Measurements from ENCODE around the gene SPRR4. TPM values are rescaled to one million over a fixed set of nuclear protein-coding genes. Genes with fewer than 3 reads are reported as not detected.

SPRR4 gene
- not detected for total RNA-seq

GRCh38 chr1:152970495-152970894, at the start of gene SPRR4:
SPRR4 (plus strand) TSS chr1:152970648; CDS start chr1:152971891, 1,243 bp downstream.

GRCh38 chr1:152946651-152947256, 23.7 kb upstream of the SPRR4 start, which contains the start of gene SPRR5:
SPRR5 (plus strand) TSS chr1:152947206; CDS start chr1:152948555, 1,349 bp downstream.

GRCh38 chr1:152983743-152984142, 13.3 kb downstream of the SPRR4 start, which contains the start of gene SPRR1A:
SPRR1A (plus strand) TSS chr1:152984081; CDS start chr1:152985231, 1,150 bp downstream.

GRCh38 chr1:153001382-153001781, 30.9 kb downstream of the SPRR4 start, which contains the start of gene SPRR3:
SPRR3 (plus strand) TSS chr1:153001749; CDS start chr1:153003021, 1,272 bp downstream.

Small RNAs within 50 kb of the gene (small RNA-seq; reads per million reads assigned to genes)
- gene RF00322 (not detected), gene SPRR1A (not detected)

Other genes starting within 250 kb of the SPRR4 start
- not detected for gene KPRP, start 212.6 kb upstream of the SPRR4 start, total RNA-seq
- not detected for gene LCE1F, start 195.5 kb upstream of the SPRR4 start, total RNA-seq
- gene LCE1E, start 184.4 kb upstream of the SPRR4 start, total RNA-seq: not detected
- not detected for gene LCE1D, start 173.9 kb upstream of the SPRR4 start, total RNA-seq
- not detected for gene LCE1C, start 164.0 kb upstream of the SPRR4 start, total RNA-seq
- not detected for gene LCE1B, start 158.7 kb upstream of the SPRR4 start, total RNA-seq
- gene LCE1A, start 143.2 kb upstream of the SPRR4 start, total RNA-seq: not detected
- gene LCE6A, start 127.8 kb upstream of the SPRR4 start, total RNA-seq: not detected
- gene LCE7A, start 110.7 kb upstream of the SPRR4 start, total RNA-seq: not detected
- gene SMCP, start 92.3 kb upstream of the SPRR4 start, total RNA-seq: not detected
- gene IVL, start 62.1 kb upstream of the SPRR4 start, total RNA-seq: not detected
- gene SPRR5, start 23.4 kb upstream of the SPRR4 start, total RNA-seq: not detected
- not detected for gene SPRR1A, start 13.4 kb downstream of the SPRR4 start, total RNA-seq
- not detected for gene SPRR3, start 31.1 kb downstream of the SPRR4 start, total RNA-seq
- gene SPRR1B, start 60.6 kb downstream of the SPRR4 start, total RNA-seq: not detected
- gene SPRR2D, start 70.5 kb downstream of the SPRR4 start, total RNA-seq: not detected
- gene SPRR2A, start 86.9 kb downstream of the SPRR4 start, total RNA-seq: not detected
- gene SPRR2B, start 101.0 kb downstream of the SPRR4 start, total RNA-seq: not detected
- not detected for gene SPRR2E, start 123.9 kb downstream of the SPRR4 start, total RNA-seq
- gene SPRR2F, start 142.9 kb downstream of the SPRR4 start, total RNA-seq: not detected
- gene SPRR2G, start 180.2 kb downstream of the SPRR4 start, total RNA-seq: not detected
- gene LELP1, start 232.8 kb downstream of the SPRR4 start, total RNA-seq: not detected
- not detected for gene PRR9, start 246.9 kb downstream of the SPRR4 start, total RNA-seq

Measured in diencephalon (tissue), 1 donor.